HG03159 (cell line): Measurements from ENCODE around the gene MDFIC.

ENCODE experiments used
- ATAC-seq: cut with Tn5 transposase; IDR thresholded peaks from one replicate; pipeline ENCODE4 v1.9.1; 2021; ENCODE audit warnings: mild to moderate bottlenecking, moderate library complexity; ENCODE audit not compliant: unreplicated experiment

MDFIC gene

GRCh38 chr7:115032715-115033703 is 111.1 kb downstream of the MDFIC start:
- no peak for ATAC-seq

DNA sequence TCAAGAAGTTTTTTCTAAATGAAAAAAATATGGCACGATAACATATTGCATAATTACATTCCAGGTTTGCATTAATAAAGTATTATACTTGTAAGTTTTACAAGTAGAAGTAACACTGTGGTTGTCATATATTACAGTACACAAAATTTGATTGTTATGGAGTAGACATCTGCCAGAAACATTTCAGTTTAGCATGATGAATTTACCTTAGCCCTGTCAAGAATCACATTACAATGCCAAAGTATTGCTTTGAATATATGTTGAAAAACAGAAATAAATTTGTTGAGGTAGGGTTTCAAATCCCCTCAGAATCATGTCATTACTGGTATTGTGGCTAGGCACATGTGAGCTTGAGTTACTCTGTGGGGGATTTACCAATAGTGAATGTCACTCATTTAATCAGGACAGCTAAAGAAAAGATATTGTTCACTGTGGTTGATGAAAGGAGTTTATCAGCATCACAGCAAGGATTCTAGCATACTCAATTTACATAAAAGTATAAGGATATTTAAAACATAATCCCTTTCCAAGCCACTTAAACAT is 112.1 kb downstream of the MDFIC start:
- ATAC-seq: no peak

GRCh38 chr7:115034515-115034914 is 112.6 kb downstream of the MDFIC start:
- no peak for ATAC-seq

GRCh38 chr7:115037128-115037802 is 115.4 kb downstream of the MDFIC start:
- peak; percentile 47 for ATAC-seq

- peak; percentile 40 for ATAC-seq
These were observed 116.3 kb downstream of the MDFIC start for GRCh38 chr7:115038158-115038557.

- no peak for ATAC-seq
These were observed 118.2 kb downstream of the MDFIC start for GRCh38 chr7:115040057-115040456.

GRCh38 chr7:115040495-115040894 is 118.6 kb downstream of the MDFIC start:
- no peak for ATAC-seq

DNA sequence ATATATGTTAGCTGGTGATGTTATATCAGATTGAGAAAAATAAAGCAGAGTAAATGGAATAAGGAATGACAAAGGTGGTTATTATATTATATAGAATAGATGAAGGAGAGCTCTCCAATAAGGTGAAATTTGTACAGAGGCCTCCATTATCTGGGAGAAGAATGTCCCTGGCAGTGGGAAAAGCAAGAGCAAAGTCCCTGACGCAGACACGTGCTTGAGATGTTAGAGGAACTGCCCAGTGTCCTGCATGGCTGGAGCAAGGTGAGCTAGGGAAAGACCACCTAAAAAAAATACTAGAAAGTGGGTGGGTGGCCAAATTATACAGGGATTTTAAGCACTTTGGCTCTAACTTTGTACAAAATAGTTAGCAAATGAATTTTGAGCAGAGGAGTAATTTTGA is 120.7 kb downstream of the MDFIC start:
- ATAC-seq: no peak

DNA sequence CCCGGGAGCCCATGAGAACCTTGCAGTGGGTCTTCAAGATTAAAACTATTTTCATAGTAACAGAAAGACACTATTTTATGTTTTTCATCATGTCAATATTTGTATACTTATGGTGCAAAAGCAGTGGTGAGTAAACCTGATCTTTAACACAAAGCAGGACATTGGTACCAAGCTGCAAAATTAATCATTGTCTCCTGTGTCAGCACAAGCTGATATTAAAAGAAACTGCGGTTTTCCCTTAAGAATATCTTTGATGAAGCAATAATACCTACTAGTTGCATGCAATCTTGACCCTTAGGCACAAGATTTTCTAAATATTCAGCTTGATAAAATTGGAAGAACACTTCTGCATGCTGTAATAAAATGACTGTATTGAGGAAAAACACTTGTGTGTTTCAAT is 121.7 kb downstream of the MDFIC start:
- no peak for ATAC-seq

DNA sequence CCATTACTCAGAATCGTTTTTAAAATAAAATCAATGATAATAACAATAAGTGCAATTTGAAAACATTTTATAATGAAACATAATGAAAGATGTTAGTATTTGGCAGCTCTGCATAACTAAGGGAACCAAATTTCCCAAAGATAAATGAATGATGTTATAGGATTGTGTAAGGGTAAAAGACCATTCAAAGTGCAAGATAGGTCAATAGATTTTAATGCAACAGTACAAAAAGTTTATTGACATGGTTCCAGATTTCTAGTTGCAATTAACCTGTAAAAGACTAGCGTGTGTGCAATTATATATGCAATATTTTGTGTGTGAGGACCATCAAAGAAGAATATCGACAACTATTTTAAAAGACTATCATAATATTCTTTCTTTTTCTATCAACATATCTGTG is 122.3 kb downstream of the MDFIC start:
- no peak for ATAC-seq

GRCh38 chr7:115047958-115048720 is 126.2 kb downstream of the MDFIC start:
- no peak for ATAC-seq

DNA sequence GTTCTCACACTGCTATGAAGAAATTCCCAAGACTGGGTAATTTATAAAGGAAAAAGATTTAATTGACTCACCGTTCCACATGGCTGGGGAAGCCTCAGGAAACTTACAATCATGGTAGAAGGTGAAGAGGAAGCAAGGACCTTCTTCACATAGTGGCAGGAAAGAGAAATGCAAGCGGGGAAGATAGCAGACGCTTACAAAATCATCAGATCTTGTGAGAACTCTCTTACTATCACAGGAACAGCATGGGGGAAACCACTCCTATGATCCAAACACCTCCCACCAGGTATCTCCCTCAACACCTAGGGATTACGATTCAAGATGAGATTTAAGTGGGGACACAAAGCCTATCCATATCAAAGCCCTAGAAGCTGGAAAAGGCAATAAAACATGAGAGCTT is 130.8 kb downstream of the MDFIC start:
- ATAC-seq: no peak

DNA sequence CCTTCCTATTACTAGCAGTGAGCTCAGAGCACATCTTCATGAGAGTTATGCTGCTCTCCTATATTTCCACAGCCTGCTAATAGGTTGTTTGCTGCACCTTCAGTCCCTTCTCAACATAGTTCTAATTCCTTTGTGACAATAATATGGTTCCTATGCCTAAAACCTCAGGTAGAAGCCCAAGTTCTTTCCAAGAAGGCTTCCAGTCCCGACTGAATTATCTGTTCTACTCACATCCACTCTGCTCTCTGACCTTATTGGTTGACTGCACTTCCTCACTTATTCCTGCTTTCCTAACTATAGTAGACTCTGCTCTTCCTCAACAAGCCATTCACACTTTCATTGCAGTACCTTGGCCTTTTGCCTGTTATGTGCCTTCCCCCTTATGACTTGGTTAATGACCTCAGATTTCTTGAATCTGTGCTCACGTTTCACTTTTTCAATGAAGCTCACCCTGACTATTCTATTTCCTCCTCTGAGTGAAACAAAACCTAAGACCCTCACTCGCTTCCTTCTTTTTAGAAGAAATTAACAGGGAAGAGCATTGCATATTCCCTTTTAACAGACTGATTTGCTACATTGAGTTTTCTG is 132.7 kb downstream of the MDFIC start:
- no peak for ATAC-seq

DNA sequence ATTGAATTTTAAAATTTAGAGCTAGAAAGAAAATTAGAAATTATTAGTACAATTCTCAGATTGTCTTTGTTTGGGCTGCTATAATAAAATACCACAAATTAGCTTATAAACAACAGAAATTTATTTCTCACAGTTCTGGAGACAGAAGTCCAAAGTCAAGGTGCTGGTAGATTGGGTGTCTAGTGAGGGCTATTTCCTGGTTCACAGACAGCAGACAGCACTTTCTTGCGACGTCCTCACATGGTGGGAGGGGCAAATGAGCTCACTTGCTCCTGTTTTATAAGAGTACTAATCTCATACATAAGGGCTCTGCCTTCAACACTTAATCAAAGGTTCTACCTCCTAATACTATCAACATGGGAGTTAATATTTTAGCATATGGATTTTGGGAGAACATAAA is 134.1 kb downstream of the MDFIC start:
- no peak for ATAC-seq

GRCh38 chr7:115058726-115059125 is 136.8 kb downstream of the MDFIC start:
- ATAC-seq: no peak

DNA sequence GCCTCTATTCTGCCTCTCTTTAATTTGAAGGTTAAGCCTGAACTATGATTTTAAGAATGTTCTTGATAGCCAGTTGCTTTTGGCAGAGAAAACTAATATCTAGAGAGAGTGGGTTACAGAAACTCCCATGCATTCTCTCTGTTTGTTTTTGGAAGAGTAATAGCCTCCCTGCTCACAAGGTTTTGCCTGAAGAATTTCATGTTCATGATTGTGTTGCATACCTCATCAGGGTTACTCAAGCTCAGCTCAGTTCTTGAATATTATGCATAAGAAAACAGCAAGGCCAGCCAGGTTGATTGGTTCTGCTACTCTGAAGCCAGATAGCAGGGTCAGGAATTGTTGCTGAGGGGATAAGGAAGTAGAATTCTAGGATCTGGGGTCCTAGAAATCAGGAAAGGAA is 137.4 kb downstream of the MDFIC start:
- no peak for ATAC-seq

DNA sequence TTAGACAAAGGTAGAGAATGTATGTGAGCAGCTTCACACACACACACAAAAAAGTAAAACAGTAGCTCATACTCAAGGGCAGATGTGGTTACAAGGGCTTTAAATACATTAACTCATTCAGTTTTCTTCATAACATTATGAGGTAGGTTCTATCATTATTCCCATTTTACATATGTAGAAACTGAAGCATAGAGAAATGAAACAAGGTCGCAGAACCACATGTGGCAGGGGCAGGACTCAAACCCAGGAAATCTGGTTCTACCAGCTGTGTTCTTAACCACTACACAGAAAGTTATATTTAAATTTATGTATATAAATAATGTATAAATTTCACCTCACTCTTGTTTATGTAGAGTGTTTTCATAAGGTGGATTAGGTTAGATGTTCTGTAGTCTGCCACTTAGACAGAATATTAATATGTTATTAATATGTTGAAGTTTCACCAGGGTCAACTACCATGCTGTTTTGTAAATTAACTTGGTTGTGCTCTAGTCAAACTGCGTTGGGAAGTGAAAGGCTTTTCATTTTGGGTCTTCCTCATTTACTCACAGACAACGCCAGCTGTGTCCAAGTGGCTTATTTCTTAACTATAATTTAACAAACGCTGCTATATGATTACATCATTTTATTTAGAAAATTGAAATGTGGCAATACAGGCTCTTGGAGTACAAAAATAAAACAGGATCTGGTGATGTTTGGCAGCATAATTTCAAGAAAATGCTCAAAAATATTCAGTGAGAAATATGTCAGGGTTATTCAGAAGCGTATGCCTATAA is 138.4 kb downstream of the MDFIC start:
- ATAC-seq: peak; percentile 74

GRCh38 chr7:115066050-115066449 is 144.2 kb downstream of the MDFIC start:
- ATAC-seq: peak; percentile 48

DNA sequence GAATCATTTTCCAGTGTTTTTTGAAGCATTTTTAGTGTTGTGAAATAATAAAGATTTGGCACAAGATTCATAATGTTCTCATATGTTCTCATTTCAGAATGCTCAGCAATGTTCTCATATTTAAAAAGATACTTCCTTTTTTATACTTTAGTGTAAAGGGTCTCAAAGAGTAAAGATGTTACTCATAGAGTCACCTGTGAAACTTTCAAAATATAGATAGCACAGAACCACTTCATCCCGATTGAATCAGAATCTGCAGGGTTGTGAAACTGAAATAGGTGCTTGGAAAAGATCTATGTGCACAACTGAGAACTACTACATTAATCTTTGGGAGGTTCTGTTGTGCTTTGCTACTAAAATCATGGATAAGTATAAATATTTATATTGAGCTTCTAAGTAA is 144.7 kb downstream of the MDFIC start:
- ATAC-seq: peak; percentile 77

DNA sequence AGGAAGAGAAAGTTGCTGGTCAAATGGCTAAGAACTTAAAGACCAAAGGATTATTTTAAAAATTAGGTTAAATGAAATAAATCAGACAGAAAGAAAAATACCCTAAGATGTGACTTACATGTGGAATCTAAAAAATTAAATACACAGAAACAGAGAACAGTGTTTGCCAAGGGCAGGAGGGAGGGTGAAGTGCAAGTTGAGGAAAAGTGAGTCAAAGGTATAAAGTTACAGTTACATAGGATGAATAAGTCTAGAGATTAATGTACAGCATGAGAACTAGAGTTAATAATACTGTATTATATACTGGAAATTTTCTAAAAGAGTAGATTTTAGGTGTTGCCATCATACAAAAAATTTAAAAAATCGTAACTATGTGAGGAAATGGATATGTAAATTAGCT is 146.3 kb downstream of the MDFIC start:
- no peak for ATAC-seq
